ENCODE results near the gene SCP2.

SCP2 gene

DNA sequence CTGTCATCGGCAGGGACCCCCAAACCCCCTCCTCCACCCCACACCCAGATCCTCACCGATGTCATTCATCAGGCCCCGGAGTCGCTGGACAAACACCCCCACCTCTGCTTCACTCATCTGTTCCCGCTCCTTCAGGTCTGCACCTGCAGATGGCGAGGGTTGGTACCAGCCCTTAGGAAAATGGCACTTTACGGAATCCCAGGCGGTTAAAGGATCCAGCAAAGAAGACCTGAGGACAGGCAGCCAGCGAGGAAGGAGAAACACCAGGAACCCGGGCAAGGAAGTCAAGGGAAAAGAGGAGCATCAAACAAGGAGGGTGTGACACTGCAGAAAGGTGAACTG is 19.3 kb upstream of the SCP2 start:
- Histone ChIP-seq H4K20me1 (ENCODE audit: control insufficient read depth, insufficient read depth, low read depth, low read length) (no peaks in the 10 kb centered on the region), H3K4me2 (ENCODE audit: low read length) (no peak overlapping the region), H3K9me3 (ENCODE audit: control insufficient read depth, insufficient read depth, low read length) (no peaks in the 10 kb centered on the region), H3K4me3 (ENCODE audit: low read length) (no peak overlapping the region), H3K36me3 (ENCODE audit: control insufficient read depth, low read length) (no peaks in the 10 kb centered on the region), H3K27me3 (ENCODE audit: control insufficient read depth, low read length) (no peaks in the 10 kb centered on the region; the same call in 1 of the 2 replicates), H3K27ac (ENCODE audit: low read depth, low read length) (no peak overlapping the region), H3K79me2 (ENCODE audit: control insufficient read depth, low read length) (no peaks in the 10 kb centered on the region), H3K4me1 (ENCODE audit: control insufficient read depth, low read length) (no peaks in the 10 kb centered on the region), H3F3A (ENCODE audit: control insufficient read depth, insufficient read depth) (no peaks in the 10 kb centered on the region), H3K9me2 (replicated peaks; ENCODE audit: control insufficient read depth, low read length) (no peaks in the 10 kb centered on the region)
- TF ChIP-seq CTCF (IDR thresholded peaks at IDR 0.05; ENCODE audit: low read depth, low read length, poor library complexity, severe bottlenecking) = no peak

DNA sequence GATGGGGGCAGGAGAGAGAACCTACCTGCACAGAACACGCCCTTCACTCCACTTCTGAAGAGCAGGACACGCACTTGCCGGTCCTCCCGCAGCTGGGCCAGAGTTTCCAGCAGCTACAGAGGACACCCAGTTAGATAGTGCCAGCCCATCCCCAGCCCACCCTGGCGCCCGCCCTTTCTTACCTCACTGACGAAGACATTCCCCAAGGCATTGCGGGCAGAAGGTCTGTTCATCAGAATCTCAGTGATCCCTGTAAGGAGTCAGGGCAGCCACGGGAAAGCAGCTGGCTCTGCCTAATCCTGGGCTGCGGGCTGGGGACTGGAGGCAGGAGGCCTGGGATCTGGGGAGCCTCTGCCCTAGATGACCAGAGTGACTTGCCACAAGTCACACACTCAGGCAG is 15.5 kb upstream of the SCP2 start:
- Histone ChIP-seq H3K9me3 (ENCODE audit: control insufficient read depth, insufficient read depth, low read length) (no peaks in the 10 kb centered on the region), H3K27ac (ENCODE audit: low read depth, low read length) (no peak overlapping the region), H3K79me2 (ENCODE audit: control insufficient read depth, low read length) (no peaks in the 10 kb centered on the region), H3K4me2 (ENCODE audit: low read length) (no peak overlapping the region), H3F3A (ENCODE audit: control insufficient read depth, insufficient read depth) (no peaks in the 10 kb centered on the region), H3K4me1 (ENCODE audit: control insufficient read depth, low read length) (no peaks in the 10 kb centered on the region), H3K27me3 (ENCODE audit: control insufficient read depth, low read length) (no peaks in the 10 kb centered on the region), H3K4me3 (ENCODE audit: low read length) (no peak overlapping the region), H3K36me3 (ENCODE audit: control insufficient read depth, low read length) (no peaks in the 10 kb centered on the region), H3K9me2 (replicated peaks; ENCODE audit: control insufficient read depth, low read length) (no peaks in the 10 kb centered on the region), H4K20me1 (ENCODE audit: control insufficient read depth, insufficient read depth, low read depth, low read length) (no peaks in the 10 kb centered on the region)
- TF ChIP-seq EZH2phosphoT487 (IDR thresholded peaks at IDR 0.05; ENCODE audit: borderline replicate concordance, low read length) (no peak), CTCF (IDR thresholded peaks at IDR 0.05; ENCODE audit: low read depth, low read length, poor library complexity, severe bottlenecking) (no peak)

DNA sequence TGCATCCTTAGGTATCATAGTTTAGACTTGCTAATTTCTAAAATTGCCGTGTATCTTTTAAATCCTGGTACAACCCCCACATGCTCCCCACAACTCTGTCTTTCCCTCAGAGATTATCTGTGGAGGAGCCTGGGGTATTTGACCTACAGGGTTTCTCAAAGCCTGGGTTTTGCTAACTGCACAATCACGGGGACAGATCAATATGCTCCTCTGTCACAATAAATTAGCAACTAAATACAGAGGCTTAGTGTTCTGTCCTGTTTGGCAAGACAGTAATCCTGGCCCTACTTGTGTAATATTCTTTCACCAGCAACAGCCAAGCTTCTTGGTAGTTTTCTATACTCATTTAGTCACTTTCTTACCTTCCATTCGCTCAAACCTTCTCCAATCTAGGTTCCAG is 14.1 kb upstream of the SCP2 start:
- no peaks in the 10 kb centered on the region for H3F3A ChIP-seq (ENCODE audit: control insufficient read depth, insufficient read depth)
- H3K36me3 ChIP-seq (ENCODE audit: control insufficient read depth, low read length) = no peaks in the 10 kb centered on the region
- TF ChIP-seq EZH2phosphoT487 (IDR thresholded peaks at IDR 0.05; ENCODE audit: borderline replicate concordance, low read length) (no peak), CTCF (IDR thresholded peaks at IDR 0.05; ENCODE audit: low read depth, low read length, poor library complexity, severe bottlenecking) (no peak)
- no peaks in the 10 kb centered on the region for H3K27me3 ChIP-seq (ENCODE audit: control insufficient read depth, low read length)
- H3K4me3 ChIP-seq (ENCODE audit: low read length) = no peak overlapping the region
- no peaks in the 10 kb centered on the region for H3K9me3 ChIP-seq (ENCODE audit: control insufficient read depth, insufficient read depth, low read length)
- H3K79me2 ChIP-seq (ENCODE audit: control insufficient read depth, low read length) = no peaks in the 10 kb centered on the region
- no peak overlapping the region for H3K27ac ChIP-seq (ENCODE audit: low read depth, low read length)
- H3K4me2 ChIP-seq (ENCODE audit: low read length) = no peak overlapping the region
- H3K4me1 ChIP-seq (ENCODE audit: control insufficient read depth, low read length) = no peaks in the 10 kb centered on the region
- no peaks in the 10 kb centered on the region for H3K9me2 ChIP-seq (replicated peaks; ENCODE audit: control insufficient read depth, low read length)
- H4K20me1 ChIP-seq (ENCODE audit: control insufficient read depth, insufficient read depth, low read depth, low read length) = no peaks in the 10 kb centered on the region

- no peak overlapping the region for H3K4me2 ChIP-seq (ENCODE audit: low read length)
- no peak overlapping the region for H3K4me3 ChIP-seq (ENCODE audit: low read length)
- no peaks in the 10 kb centered on the region for H3F3A ChIP-seq (ENCODE audit: control insufficient read depth, insufficient read depth)
- no peaks in the 10 kb centered on the region for H3K9me3 ChIP-seq (ENCODE audit: control insufficient read depth, insufficient read depth, low read length)
- H3K36me3 ChIP-seq (ENCODE audit: control insufficient read depth, low read length) = no peaks in the 10 kb centered on the region
- no peak for TF ChIP-seq EZH2phosphoT487 (IDR thresholded peaks at IDR 0.05; ENCODE audit: borderline replicate concordance, low read length)
- TF ChIP-seq CTCF (IDR thresholded peaks at IDR 0.05; ENCODE audit: low read depth, low read length, poor library complexity, severe bottlenecking) = peak; percentile 37
- H3K27me3 ChIP-seq (ENCODE audit: control insufficient read depth, low read length) = no peaks in the 10 kb centered on the region
- H3K79me2 ChIP-seq (ENCODE audit: control insufficient read depth, low read length) = no peaks in the 10 kb centered on the region
- H3K27ac ChIP-seq (ENCODE audit: low read depth, low read length) = no peak overlapping the region
- no peaks in the 10 kb centered on the region for H3K4me1 ChIP-seq (ENCODE audit: control insufficient read depth, low read length)
- H4K20me1 ChIP-seq (ENCODE audit: control insufficient read depth, insufficient read depth, low read depth, low read length) = no peaks in the 10 kb centered on the region
- no peaks in the 10 kb centered on the region for H3K9me2 ChIP-seq (replicated peaks; ENCODE audit: control insufficient read depth, low read length)
Measured at GRCh38 chr1:52913537-52913936, 13.5 kb upstream of the SCP2 start.

Measured in DOHH2 (cell line).